A673 (cell line): Measurements from ENCODE around the gene ST6GALNAC3. TPM values are rescaled to one million over a fixed set of nuclear protein-coding genes. Genes with fewer than 3 reads are reported as not detected.

Experiments
- BruUV-seq: library from RNA; stranded (reverse); fragments of 400-500 nt; replicated peaks from 2 replicates; lab custom pipeline; 2021; lab: Mats Ljungman, UMichigan
- CTCF ChIA-PET: fragments of 300-600 bp; sonication (Branson Sonifier 250); formaldehyde crosslinking; loops from one replicate; lab custom pipeline; 2022; ENCODE audit warnings: antibody characterized with exemption; lab: Charles Lee
- POLR2A ChIA-PET: fragments of 300-600 bp; sonication (Branson Sonifier 250); formaldehyde crosslinking; loops from one replicate; lab custom pipeline; 2022; ENCODE audit warnings: antibody characterized with exemption; ENCODE audit not compliant: low non-redundant PET; lab: Charles Lee
- DNase-seq: peaks from one replicate; pipeline ENCODE4 v3.0.0-alpha.2; 2015; ENCODE audit warnings: low spot score
- H3K27ac ChIP-seq: fragments of 200-600 bp; sonication (generic); 2 replicates; pipeline ENCODE4 v1.5.1; 2016; ENCODE audit warnings: mixed run types, low read depth, mild to moderate bottlenecking, mixed read lengths, antibody characterized with exemption, low read length; ENCODE audit not compliant: poor library complexity, severe bottlenecking
- H3K27me3 ChIP-seq: fragments of 200-600 bp; sonication (generic); replicated peaks from 2 replicates; pipeline ENCODE4 v1.6.1; 2017; ENCODE audit warnings: mixed run types, low read depth, mild to moderate bottlenecking, mixed read lengths, antibody characterized with exemption, low read length; ENCODE audit not compliant: insufficient read depth, poor library complexity
- H3K36me3 ChIP-seq: fragments of 200-600 bp; sonication (generic); 2 replicates; pipeline ENCODE4 v1.6.1; 2016; ENCODE audit warnings: mixed run types, mild to moderate bottlenecking, mixed read lengths, antibody characterized with exemption, low read length; ENCODE audit not compliant: insufficient read depth, poor library complexity, severe bottlenecking
- H3K4me1 ChIP-seq: fragments of 200-600 bp; sonication (generic); 2 replicates; pipeline ENCODE4 v1.6.1; 2017; ENCODE audit warnings: mixed run types, mild to moderate bottlenecking, mixed read lengths, antibody characterized with exemption, low read length; ENCODE audit not compliant: insufficient read depth, poor library complexity, severe bottlenecking
- H3K4me3 ChIP-seq: fragments of 200-600 bp; sonication (generic); 2 replicates; pipeline ENCODE4 v1.5.1; 2016; ENCODE audit warnings: low read depth, mixed run types, mild to moderate bottlenecking, mixed read lengths, low read length; ENCODE audit not compliant: poor library complexity, severe bottlenecking
- H3K9me3 ChIP-seq: fragments of 200-600 bp; sonication (generic); 2 replicates; pipeline ENCODE4 v1.6.1; 2016; ENCODE audit warnings: mixed run types, low read depth, mild to moderate bottlenecking, mixed read lengths, antibody characterized with exemption, low read length; ENCODE audit not compliant: poor library complexity, severe bottlenecking
- EZH2 ChIP-seq: fragments of 200-600 bp; sonication (generic); IDR thresholded peaks from 2 replicates; pipeline ENCODE4 v1.6.1; 2017; ENCODE audit warnings: borderline replicate concordance, low read depth, mild to moderate bottlenecking, mixed read lengths, antibody characterized with exemption, low read length; ENCODE audit not compliant: poor library complexity, severe bottlenecking
- intact Hi-C: fragments of 100-400 bp; cut with micrococcal nuclease; formaldehyde crosslinking; loops from one replicate; pipeline ENCODE4 v1.10.0; 2022; ENCODE audit not compliant: unreplicated experiment
- total RNA-seq: library from RNA; stranded (reverse); gene quantifications from 2 replicates; pipeline ENCODE4 v1.2.3, GENCODE V29; 2021
- TF ChIP-seq, protein P1 (sequence below): fragments of 300-800, 200-600 bp; sonication (generic); conservative IDR thresholded peaks from 2 replicates; pipeline ENCODE4 v1.5.1; 2017; ENCODE audit warnings: low read depth, mild to moderate bottlenecking, antibody characterized with exemption, low read length, moderate library complexity, mixed read lengths

The ST6GALNAC3 gene
- total RNA-seq, 1 experiment from 2014 or later: 1.2 TPM

DNA sequence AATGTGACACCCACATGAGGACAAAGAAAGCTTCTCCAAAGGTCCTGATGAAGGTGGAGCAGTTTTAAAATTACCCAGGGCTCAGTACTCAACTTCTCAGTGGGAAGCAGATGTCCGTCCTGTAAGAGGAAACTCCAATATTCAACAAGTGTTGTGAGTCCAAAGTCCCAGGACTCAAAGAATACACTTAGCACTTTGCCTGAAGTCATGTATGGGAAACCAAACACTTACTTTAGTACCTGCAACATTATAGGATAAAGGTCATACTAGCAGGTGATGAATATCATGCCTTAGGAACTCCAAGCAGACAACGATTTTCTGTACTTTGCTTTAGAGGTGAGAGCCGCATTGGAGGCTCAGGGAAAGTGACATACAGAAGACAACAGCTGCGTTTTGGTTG is 37.2 kb upstream of the ST6GALNAC3 start:
- BruUV-seq: no TSS peak
- TF ChIP-seq EZH2: no peak
- TF ChIP-seq, protein P1, sequence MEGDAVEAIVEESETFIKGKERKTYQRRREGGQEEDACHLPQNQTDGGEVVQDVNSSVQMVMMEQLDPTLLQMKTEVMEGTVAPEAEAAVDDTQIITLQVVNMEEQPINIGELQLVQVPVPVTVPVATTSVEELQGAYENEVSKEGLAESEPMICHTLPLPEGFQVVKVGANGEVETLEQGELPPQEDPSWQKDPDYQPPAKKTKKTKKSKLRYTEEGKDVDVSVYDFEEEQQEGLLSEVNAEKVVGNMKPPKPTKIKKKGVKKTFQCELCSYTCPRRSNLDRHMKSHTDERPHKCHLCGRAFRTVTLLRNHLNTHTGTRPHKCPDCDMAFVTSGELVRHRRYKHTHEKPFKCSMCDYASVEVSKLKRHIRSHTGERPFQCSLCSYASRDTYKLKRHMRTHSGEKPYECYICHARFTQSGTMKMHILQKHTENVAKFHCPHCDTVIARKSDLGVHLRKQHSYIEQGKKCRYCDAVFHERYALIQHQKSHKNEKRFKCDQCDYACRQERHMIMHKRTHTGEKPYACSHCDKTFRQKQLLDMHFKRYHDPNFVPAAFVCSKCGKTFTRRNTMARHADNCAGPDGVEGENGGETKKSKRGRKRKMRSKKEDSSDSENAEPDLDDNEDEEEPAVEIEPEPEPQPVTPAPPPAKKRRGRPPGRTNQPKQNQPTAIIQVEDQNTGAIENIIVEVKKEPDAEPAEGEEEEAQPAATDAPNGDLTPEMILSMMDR: no peak
- no peaks in the 10 kb centered on the region for H3K4me1 ChIP-seq
- H3K27me3 ChIP-seq: no peaks in the 10 kb centered on the region
- no peak for DNase-seq
- no peak overlapping the region for H3K4me3 ChIP-seq
- H3K27ac ChIP-seq: no peak overlapping the region
- intact Hi-C loops: no loop called here
- CTCF ChIA-PET: no interaction called here
- no peaks in the 10 kb centered on the region for H3K9me3 ChIP-seq
- no peaks in the 10 kb centered on the region for H3K36me3 ChIP-seq
- POLR2A ChIA-PET: no interaction called here

DNA sequence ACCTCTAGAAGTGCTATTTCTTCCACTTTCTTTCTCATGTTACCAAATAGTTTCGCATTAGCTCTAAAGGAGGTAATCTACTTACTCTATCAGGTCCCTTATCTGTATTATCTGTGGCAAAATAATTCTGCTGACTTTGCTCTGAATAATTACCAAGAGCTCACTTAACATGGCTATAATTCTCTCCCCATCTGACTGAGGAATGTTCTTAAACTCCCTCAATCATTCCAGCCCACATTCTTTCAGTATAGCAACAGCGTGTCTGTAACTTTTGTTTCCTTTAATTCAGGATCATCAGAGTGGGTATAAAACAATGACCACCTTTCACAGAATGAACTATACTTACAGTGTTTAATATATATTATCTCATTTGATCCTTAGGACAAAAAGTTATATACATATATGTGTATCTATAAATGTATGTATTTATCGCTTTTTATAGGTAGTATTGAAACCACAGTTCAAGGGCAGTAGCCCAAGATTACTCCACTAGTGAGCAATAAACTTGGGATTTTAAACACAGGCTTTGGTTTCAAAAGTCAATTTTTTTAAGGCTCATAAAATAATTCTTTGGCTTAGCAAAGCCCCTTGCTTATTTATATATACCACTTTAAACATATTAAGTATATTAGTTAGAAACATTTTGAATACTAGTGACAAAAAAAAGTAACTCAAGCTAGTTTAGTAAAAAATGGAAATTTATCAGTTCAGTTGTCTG is 36.1 kb upstream of the ST6GALNAC3 start:
- H3K4me3 ChIP-seq: no peak overlapping the region
- no peak overlapping the region for H3K27ac ChIP-seq
- ChIA-PET CTCF (no interaction called here), POLR2A (no interaction called here)
- H3K36me3 ChIP-seq: no peaks in the 10 kb centered on the region
- no peaks in the 10 kb centered on the region for H3K4me1 ChIP-seq
- BruUV-seq: no TSS peak
- peak; percentile 8 for DNase-seq
- H3K9me3 ChIP-seq: no peaks in the 10 kb centered on the region
- intact Hi-C loops: no loop called here
- H3K27me3 ChIP-seq: no peaks in the 10 kb centered on the region
- no peak for TF ChIP-seq EZH2
- TF ChIP-seq, protein P1: no peak

DNA sequence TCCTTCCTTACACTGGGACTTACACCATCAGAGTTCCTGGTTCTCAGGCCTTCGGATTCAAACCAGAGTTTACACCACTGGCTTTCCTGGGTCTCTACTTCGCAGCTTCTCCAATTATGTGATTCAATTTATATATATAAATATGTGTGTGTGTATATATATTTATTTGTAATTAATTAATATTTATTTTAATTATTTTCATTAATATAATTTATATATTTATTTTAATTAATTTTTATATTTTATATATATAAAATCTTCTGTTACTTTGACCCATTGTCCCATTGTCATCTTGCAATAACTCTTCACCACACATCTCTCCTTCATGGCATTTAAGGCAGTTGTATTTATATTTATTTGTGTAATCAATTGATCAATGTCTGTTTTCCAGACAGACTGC is 28.4 kb upstream of the ST6GALNAC3 start:
- POLR2A ChIA-PET: no interaction called here

More for the DNA sequence above, 28.4 kb upstream of the ST6GALNAC3 start:
- Histone ChIP-seq H3K4me1 (no peaks in the 10 kb centered on the region), H3K27me3 (no peaks in the 10 kb centered on the region), H3K27ac (no peak overlapping the region), H3K9me3 (no peaks in the 10 kb centered on the region), H3K36me3 (no peaks in the 10 kb centered on the region), H3K4me3 (no peak overlapping the region)
- DNase-seq: no peak
- BruUV-seq: no TSS peak
- TF ChIP-seq, protein P1: no peak
- no peak for TF ChIP-seq EZH2
- CTCF ChIA-PET: no interaction called here
- intact Hi-C loops: no loop called here
